ENCODE data around the gene CD160. TPM values are rescaled to one million over a fixed set of nuclear protein-coding genes. Genes with fewer than 3 reads are reported as not detected.

The CD160 gene
- total and polyA plus RNA-seq, 10 donors = 2.2 to 17.7 (median 5.8) TPM

- intact Hi-C loops (cut with DNase I; ENCODE audit: low total_unique reads) = no loop called here
Observed at GRCh38 chr1:145702052-145702451, 17.2 kb upstream of the CD160 start.

GRCh38 chr1:145702826-145703225, 16.5 kb upstream of the CD160 start:
- no peak for DNase-seq
- H3K9me3 ChIP-seq = no peaks in the 10 kb centered on the region
- no peak overlapping the region for H3K4me3 ChIP-seq
- TF ChIP-seq CTCF (IDR thresholded peaks at IDR 0.05 in 8 of 11, conservative IDR thresholded peaks at IDR 0.05 in 3 of 11) (no peak), POLR2A (IDR thresholded peaks at IDR 0.05) (no peak), POLR2AphosphoS5 (IDR thresholded peaks at IDR 0.05) (no peak)
- H3K4me1 ChIP-seq = no peaks in the 10 kb centered on the region
- no peak overlapping the region for H3K27ac ChIP-seq
- H3K36me3 ChIP-seq = no peaks in the 10 kb centered on the region
- intact Hi-C loops (cut with DNase I; ENCODE audit: low total_unique reads) = no loop called here
- 82 to 95% (median 88%) methylated on average over 7 of the region's 7 CpGs for WGBS, 5 donors
- H3K27me3 ChIP-seq (replicated peaks in 1 of 7) = no peaks in the 10 kb centered on the region

More at GRCh38 chr1:145702052-145702451, 17.2 kb upstream of the CD160 start:
- H3K9me3 ChIP-seq = no peaks in the 10 kb centered on the region
- no peaks in the 10 kb centered on the region for H3K4me1 ChIP-seq
- H3K36me3 ChIP-seq = no peaks in the 10 kb centered on the region
- no peak for TF ChIP-seq CTCF (IDR thresholded peaks at IDR 0.05 in 8 of 11, conservative IDR thresholded peaks at IDR 0.05 in 3 of 11)
- TF ChIP-seq POLR2A (IDR thresholded peaks at IDR 0.05) = no peak
- no peak for TF ChIP-seq POLR2AphosphoS5 (IDR thresholded peaks at IDR 0.05)
- no peak overlapping the region for H3K4me3 ChIP-seq
- DNase-seq = no peak
- 69 to 91% (median 80%) methylated on average over 2 of the region's 2 CpGs for WGBS, 5 donors
- H3K27me3 ChIP-seq (replicated peaks in 1 of 7) = no peaks in the 10 kb centered on the region
- no peak overlapping the region for H3K27ac ChIP-seq

- intact Hi-C loops (cut with DNase I; ENCODE audit: low total_unique reads) = no loop called here
- Histone ChIP-seq H3K27me3 (replicated peaks in 1 of 7) (no peaks in the 10 kb centered on the region), H3K27ac (no peak overlapping the region), H3K4me3 (no peak overlapping the region), H3K36me3 (no peaks in the 10 kb centered on the region), H3K9me3 (no peaks in the 10 kb centered on the region), H3K4me1 (no peaks in the 10 kb centered on the region)
- TF ChIP-seq CTCF (IDR thresholded peaks at IDR 0.05 in 8 of 11, conservative IDR thresholded peaks at IDR 0.05 in 3 of 11) (no peak), POLR2A (IDR thresholded peaks at IDR 0.05) (no peak), POLR2AphosphoS5 (IDR thresholded peaks at IDR 0.05) (no peak)
- WGBS, 5 donors = 85 to 93% (median 87%) methylated on average over 7 of the region's 7 CpGs
- no peak for DNase-seq
Observed at GRCh38 chr1:145705622-145706021, 13.7 kb upstream of the CD160 start.

- Histone ChIP-seq H3K9me3 (no peaks in the 10 kb centered on the region), H3K27me3 (replicated peaks in 1 of 7) (no peaks in the 10 kb centered on the region), H3K4me3 (no peak overlapping the region), H3K4me1 (no peaks in the 10 kb centered on the region), H3K36me3 (no peaks in the 10 kb centered on the region), H3K27ac (no peak overlapping the region)
- DNase-seq = no peak
- WGBS, 5 donors = 88 to 100% (median 90%) methylated on average over 2 of the region's 2 CpGs
- TF ChIP-seq POLR2A (IDR thresholded peaks at IDR 0.05) = no peak
- TF ChIP-seq POLR2AphosphoS5 (IDR thresholded peaks at IDR 0.05) = no peak
- TF ChIP-seq CTCF (IDR thresholded peaks at IDR 0.05 in 8 of 11, conservative IDR thresholded peaks at IDR 0.05 in 3 of 11) = no peak
- intact Hi-C loops (cut with DNase I; ENCODE audit: low total_unique reads) = no loop called here
Observed at GRCh38 chr1:145706086-145706664, 13.1 kb upstream of the CD160 start.
